GM12878 (cell line): Measurements from ENCODE around the gene PRRT3. TPM values are rescaled to one million over a fixed set of nuclear protein-coding genes. Genes with fewer than 3 reads are reported as not detected.

Experiments
- IRF4 ChIP-seq: IDR thresholded peaks from 2 replicates; pipeline ENCODE4 v1.6.1; 2011; ENCODE audit warnings: low read depth, low read length
- MYC ChIP-seq: IDR thresholded peaks from 2 replicates; pipeline ENCODE4 v1.6.1; 2011; ENCODE audit warnings: mild to moderate bottlenecking, low read length, moderate library complexity, inconsistent platforms; ENCODE audit not compliant: insufficient read depth, insufficient replicate concordance, insufficient read length, severe bottlenecking
- SUZ12 ChIP-seq: fragments of 200-600 bp; sonication (generic); IDR thresholded peaks from one replicate; pipeline ENCODE4 v1.6.1; 2018; ENCODE audit warnings: antibody characterized with exemption, mild to moderate bottlenecking; ENCODE audit not compliant: unreplicated experiment
- ZNF274 ChIP-seq: IDR thresholded peaks from one replicate; pipeline ENCODE4 v1.8.0; 2011; ENCODE audit not compliant: insufficient read length, insufficient read depth
- ZNF384 ChIP-seq: IDR thresholded peaks from 2 replicates; pipeline ENCODE4 v1.6.1; 2012; ENCODE audit warnings: low read depth, mild to moderate bottlenecking, low read length, improper control_type of control experiment, borderline replicate concordance
- polyA plus RNA-seq, 11 experiments: library from polyadenylated mRNA; depleted of rRNA in 4 of 11; unstranded in 6 of 11; stranded (reverse) in 5 of 11; fragments of >200 nt; fragmentation: Nextera tagmentation in 4 of 11; fragmentation: Illumina TruSeq in 1 of 11; extraction: Ambion mirVana in 4 of 11; extraction: Trizol in 1 of 11; gene quantifications; 1 replicate in 1 of 11; 2 replicates in 10 of 11; pipeline versions ENCODE4 v1.2.1 to v1.2.3, GENCODE V29; 2011 to 2016; ENCODE audit warnings: inconsistent platforms in 2 of 11, missing spikeins in 2 of 11, low read depth in 1 of 11
- total RNA-seq, 4 experiments: library from RNA; depleted of rRNA in 3 of 4; stranded (reverse); fragments of >200 nt in 3 of 4; fragmentation: Illumina TruSeq in 1 of 4; extraction: Trizol in 1 of 4; gene quantifications; 2 replicates each; pipeline versions ENCODE4 v1.2.1 to v1.2.3, GENCODE V29; 2013 to 2021
- TF ChIP-seq, protein P1 (sequence below): IDR thresholded peaks from 2 replicates; pipeline ENCODE4 v1.6.1; 2012; ENCODE audit warnings: improper control_type of control experiment, low read depth, low read length; ENCODE audit not compliant: insufficient replicate concordance
- TF ChIP-seq, protein P2 (sequence below): fragments of 450-650 bp; IDR thresholded peaks from 2 replicates; pipeline ENCODE4 v1.6.1; 2017; ENCODE audit warnings: borderline replicate concordance

PRRT3 gene
- total and polyA plus RNA-seq, 10 of the 15 experiments (the other 5 are each of a cell fraction or from before 2014, with no cell fraction given): 0.53 to 18.0 (median 7.1) TPM

DNA sequence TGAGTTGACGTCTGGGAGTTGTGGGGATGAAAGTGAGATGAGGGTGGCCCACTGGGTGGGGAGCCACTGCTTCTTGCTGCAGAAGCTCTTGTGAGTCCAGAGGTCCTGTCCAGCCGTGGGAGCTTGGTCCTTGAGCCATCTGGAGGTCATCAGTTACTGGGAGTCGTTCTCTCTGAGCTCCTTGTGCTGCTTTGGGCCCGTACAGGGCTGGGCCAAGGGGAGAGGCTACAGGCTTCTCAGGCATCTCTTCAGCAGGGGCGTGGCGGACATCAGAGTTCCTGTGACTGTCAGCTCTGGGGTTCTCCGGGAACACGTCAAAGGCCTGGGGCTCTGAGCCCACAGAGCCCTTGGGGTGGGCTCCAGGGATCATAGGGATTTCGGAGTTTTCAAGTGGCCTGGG is 2.6 kb downstream of the PRRT3 start (continued):
- TF ChIP-seq, protein P1, sequence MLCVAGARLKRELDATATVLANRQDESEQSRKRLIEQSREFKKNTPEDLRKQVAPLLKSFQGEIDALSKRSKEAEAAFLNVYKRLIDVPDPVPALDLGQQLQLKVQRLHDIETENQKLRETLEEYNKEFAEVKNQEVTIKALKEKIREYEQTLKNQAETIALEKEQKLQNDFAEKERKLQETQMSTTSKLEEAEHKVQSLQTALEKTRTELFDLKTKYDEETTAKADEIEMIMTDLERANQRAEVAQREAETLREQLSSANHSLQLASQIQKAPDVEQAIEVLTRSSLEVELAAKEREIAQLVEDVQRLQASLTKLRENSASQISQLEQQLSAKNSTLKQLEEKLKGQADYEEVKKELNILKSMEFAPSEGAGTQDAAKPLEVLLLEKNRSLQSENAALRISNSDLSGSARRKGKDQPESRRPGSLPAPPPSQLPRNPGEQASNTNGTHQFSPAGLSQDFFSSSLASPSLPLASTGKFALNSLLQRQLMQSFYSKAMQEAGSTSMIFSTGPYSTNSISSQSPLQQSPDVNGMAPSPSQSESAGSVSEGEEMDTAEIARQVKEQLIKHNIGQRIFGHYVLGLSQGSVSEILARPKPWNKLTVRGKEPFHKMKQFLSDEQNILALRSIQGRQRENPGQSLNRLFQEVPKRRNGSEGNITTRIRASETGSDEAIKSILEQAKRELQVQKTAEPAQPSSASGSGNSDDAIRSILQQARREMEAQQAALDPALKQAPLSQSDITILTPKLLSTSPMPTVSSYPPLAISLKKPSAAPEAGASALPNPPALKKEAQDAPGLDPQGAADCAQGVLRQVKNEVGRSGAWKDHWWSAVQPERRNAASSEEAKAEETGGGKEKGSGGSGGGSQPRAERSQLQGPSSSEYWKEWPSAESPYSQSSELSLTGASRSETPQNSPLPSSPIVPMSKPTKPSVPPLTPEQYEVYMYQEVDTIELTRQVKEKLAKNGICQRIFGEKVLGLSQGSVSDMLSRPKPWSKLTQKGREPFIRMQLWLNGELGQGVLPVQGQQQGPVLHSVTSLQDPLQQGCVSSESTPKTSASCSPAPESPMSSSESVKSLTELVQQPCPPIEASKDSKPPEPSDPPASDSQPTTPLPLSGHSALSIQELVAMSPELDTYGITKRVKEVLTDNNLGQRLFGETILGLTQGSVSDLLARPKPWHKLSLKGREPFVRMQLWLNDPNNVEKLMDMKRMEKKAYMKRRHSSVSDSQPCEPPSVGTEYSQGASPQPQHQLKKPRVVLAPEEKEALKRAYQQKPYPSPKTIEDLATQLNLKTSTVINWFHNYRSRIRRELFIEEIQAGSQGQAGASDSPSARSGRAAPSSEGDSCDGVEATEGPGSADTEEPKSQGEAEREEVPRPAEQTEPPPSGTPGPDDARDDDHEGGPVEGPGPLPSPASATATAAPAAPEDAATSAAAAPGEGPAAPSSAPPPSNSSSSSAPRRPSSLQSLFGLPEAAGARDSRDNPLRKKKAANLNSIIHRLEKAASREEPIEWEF: no peak
- TF ChIP-seq, protein P2, sequence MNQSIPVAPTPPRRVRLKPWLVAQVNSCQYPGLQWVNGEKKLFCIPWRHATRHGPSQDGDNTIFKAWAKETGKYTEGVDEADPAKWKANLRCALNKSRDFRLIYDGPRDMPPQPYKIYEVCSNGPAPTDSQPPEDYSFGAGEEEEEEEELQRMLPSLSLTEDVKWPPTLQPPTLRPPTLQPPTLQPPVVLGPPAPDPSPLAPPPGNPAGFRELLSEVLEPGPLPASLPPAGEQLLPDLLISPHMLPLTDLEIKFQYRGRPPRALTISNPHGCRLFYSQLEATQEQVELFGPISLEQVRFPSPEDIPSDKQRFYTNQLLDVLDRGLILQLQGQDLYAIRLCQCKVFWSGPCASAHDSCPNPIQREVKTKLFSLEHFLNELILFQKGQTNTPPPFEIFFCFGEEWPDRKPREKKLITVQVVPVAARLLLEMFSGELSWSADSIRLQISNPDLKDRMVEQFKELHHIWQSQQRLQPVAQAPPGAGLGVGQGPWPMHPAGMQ: no peak
- TF ChIP-seq ZNF274: no peak
- no peak for TF ChIP-seq ZNF384
- TF ChIP-seq SUZ12: no peak
- no peak for TF ChIP-seq IRF4
- TF ChIP-seq MYC: no peak
